ENCODE measurements around the gene PSME3. TPM values are rescaled to one million over a fixed set of nuclear protein-coding genes. Genes with fewer than 3 reads are reported as not detected.
"Not testable (repeated sequence)": the region's sequence is repeated elsewhere in the genome, so short reads cannot be mapped to it uniquely, and the experiment has no call there.

The PSME3 gene
- total RNA-seq, 2 donors from 2014 or later = 68.5 to 71.1 TPM

DNA sequence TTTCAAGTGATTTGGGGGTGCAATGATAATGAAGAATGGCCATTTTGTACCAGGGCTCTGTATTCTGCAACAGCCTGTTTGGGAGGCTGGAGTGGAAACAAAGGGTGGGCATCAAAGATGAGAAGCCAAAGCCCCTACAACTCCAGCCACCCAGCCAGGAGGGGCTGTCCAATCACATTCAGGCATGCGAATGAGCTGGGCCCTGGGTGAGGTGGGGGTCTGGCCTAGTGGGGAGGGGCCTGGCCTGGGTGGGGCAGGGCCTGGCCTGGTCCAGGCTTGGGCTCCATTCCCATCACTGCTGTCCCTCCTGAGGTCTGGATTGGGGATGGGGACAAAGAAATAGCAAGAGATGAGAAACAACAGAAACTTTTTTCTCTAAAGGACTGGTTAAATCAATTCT lies 24.2 kb downstream of the PSME3 start:
- H3K4me1 ChIP-seq (replicated peaks) = no peaks in the 10 kb centered on the region
- no peak for DNase-seq (ENCODE audit: low spot score)
- H3K36me3 ChIP-seq = no peaks in the 10 kb centered on the region
- TF ChIP-seq POLR2AphosphoS5 (IDR thresholded peaks at IDR 0.05) = no peak
- TF ChIP-seq, protein P1, sequence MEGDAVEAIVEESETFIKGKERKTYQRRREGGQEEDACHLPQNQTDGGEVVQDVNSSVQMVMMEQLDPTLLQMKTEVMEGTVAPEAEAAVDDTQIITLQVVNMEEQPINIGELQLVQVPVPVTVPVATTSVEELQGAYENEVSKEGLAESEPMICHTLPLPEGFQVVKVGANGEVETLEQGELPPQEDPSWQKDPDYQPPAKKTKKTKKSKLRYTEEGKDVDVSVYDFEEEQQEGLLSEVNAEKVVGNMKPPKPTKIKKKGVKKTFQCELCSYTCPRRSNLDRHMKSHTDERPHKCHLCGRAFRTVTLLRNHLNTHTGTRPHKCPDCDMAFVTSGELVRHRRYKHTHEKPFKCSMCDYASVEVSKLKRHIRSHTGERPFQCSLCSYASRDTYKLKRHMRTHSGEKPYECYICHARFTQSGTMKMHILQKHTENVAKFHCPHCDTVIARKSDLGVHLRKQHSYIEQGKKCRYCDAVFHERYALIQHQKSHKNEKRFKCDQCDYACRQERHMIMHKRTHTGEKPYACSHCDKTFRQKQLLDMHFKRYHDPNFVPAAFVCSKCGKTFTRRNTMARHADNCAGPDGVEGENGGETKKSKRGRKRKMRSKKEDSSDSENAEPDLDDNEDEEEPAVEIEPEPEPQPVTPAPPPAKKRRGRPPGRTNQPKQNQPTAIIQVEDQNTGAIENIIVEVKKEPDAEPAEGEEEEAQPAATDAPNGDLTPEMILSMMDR (IDR thresholded peaks at IDR 0.05) = no peak
- TF ChIP-seq POLR2A (IDR thresholded peaks at IDR 0.05) = no peak
- H3K4me3 ChIP-seq = no peak overlapping the region
- WGBS = 92% methylated on average over 1 of the region's 1 CpG
- no peaks in the 10 kb centered on the region for H3K9me3 ChIP-seq
- intact Hi-C loops (cut with DNase I) = no loop called here
- no peaks in the 10 kb centered on the region for H3K27me3 ChIP-seq (replicated peaks; ENCODE audit: insufficient read depth)
- no peak overlapping the region for H3K27ac ChIP-seq

DNA sequence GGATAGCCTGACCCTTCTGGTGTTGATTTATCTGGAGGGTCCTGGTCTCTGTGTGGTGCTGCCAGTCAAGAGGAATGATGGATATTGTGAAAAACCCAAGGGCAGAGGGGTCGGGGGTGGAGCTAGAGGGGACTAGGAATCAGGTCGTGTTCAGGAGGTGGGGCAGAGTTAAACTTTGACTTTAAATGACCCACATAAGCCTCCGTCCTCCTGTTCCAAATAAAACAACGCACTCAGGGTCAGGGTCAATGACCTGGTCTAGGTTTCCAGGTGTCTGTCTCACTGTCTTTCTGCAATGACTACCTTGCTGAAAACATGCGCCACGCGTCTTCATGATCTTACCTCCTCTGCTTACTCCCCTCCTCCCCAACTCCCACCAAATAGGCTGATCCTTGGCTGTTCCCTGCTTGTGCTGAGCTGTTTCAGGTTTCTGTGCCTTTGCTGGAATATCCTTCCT lies 32.5 kb downstream of the PSME3 start:
- intact Hi-C loops (cut with DNase I) = no loop called here
- no peaks in the 10 kb centered on the region for H3K4me1 ChIP-seq (replicated peaks)
- no peaks in the 10 kb centered on the region for H3K9me3 ChIP-seq
- WGBS = 68% methylated on average over 7 of the region's 7 CpGs
- H3K27me3 ChIP-seq (replicated peaks; ENCODE audit: insufficient read depth) = no peaks in the 10 kb centered on the region
- TF ChIP-seq POLR2AphosphoS5 (IDR thresholded peaks at IDR 0.05) = no peak
- no peak for DNase-seq (ENCODE audit: low spot score)
- no peaks in the 10 kb centered on the region for H3K36me3 ChIP-seq
- H3K4me3 ChIP-seq = no peak overlapping the region
- no peak overlapping the region for H3K27ac ChIP-seq

GRCh38 chr17:42866216-42866615 lies 33.0 kb downstream of the PSME3 start:
- H3K27me3 ChIP-seq (replicated peaks; ENCODE audit: insufficient read depth) = no peaks in the 10 kb centered on the region
- no peaks in the 10 kb centered on the region for H3K4me1 ChIP-seq (replicated peaks)
- H3K36me3 ChIP-seq = no peaks in the 10 kb centered on the region
- no peak overlapping the region for H3K27ac ChIP-seq
- H3K9me3 ChIP-seq = no peaks in the 10 kb centered on the region
- 85% methylated on average over 4 of the region's 4 CpGs for WGBS
- H3K4me3 ChIP-seq = no peak overlapping the region
- intact Hi-C loops (cut with DNase I) = no loop called here
- no peak for DNase-seq (ENCODE audit: low spot score)
- TF ChIP-seq POLR2A (IDR thresholded peaks at IDR 0.05) = no peak
- no peak for TF ChIP-seq POLR2AphosphoS5 (IDR thresholded peaks at IDR 0.05)
- TF ChIP-seq, protein P1 (IDR thresholded peaks at IDR 0.05) = no peak

DNA sequence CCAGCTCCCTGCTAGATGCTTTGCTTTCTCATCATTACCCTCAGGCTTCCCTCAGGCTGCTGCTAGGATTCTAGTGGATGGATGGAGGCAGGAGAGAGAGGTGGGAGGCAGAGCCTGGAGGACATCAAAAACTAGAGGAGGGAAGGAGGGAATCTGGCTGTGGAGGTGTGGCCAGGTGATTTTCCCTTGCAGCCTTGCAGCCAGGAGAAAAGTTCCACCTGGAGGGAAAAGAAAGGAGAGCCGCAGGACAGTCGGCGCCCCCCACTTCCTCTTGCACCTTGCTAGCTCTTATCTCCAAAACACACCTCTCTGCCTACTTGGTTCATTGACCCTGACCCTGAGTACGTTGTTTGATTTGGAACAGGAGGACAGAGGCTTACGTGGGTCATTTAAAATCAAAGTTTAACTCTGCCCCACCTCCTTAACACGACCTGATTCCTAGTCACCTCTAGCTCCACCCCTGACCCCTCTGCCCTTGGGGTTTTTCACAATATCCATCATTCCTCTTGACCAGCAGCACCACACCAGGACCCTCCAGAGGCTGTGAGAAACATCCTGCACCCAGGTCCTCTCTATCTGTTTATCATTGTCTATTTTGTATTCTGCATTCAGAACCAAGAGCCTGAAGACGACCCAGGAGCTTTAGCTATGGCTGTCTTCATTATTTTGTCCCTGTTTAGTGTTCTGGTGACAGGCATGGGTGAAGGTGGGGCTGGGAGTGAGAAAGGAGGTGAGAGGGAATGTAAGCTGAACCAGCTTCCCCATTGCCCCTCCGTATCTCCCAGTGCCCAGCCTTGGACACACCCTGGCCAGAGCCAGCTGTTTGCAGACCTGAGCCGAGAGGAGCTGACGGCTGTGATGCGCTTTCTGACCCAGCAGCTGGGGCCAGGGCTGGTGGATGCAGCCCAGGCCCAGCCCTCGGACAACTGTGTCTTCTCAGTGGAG lies 33.7 kb downstream of the PSME3 start:
- Histone ChIP-seq H3K27ac (no peak overlapping the region), H3K4me3 (no peak overlapping the region), H3K27me3 (replicated peaks; ENCODE audit: insufficient read depth) (no peaks in the 10 kb centered on the region), H3K9me3 (no peaks in the 10 kb centered on the region), H3K36me3 (no peaks in the 10 kb centered on the region), H3K4me1 (replicated peaks) (no peaks in the 10 kb centered on the region)
- 48% methylated on average over 11 of the region's 12 CpGs for WGBS
- intact Hi-C loops (cut with DNase I) = no loop called here
- DNase-seq (ENCODE audit: low spot score) = no peak
- no peak for TF ChIP-seq POLR2AphosphoS5 (IDR thresholded peaks at IDR 0.05)
- no peak for TF ChIP-seq POLR2A (IDR thresholded peaks at IDR 0.05)
- TF ChIP-seq, protein P1 (IDR thresholded peaks at IDR 0.05) = no peak

- H3K27ac ChIP-seq; H3K27me3 ChIP-seq (replicated peaks; ENCODE audit: insufficient read depth); H3K9me3 ChIP-seq; DNase-seq (ENCODE audit: low spot score); H3K36me3 ChIP-seq; H3K4me3 ChIP-seq; intact Hi-C loops (cut with DNase I); H3K4me1 ChIP-seq (replicated peaks): not testable (repeated sequence)
- 96% methylated on average over 18 of the region's 21 CpGs for WGBS
Measured at GRCh38 chr17:42867694-42868261, 34.6 kb downstream of the PSME3 start.
